BE2C (cell line): ENCODE data around the gene NFIC.
"Not testable (repeated sequence)": the region's sequence is repeated elsewhere in the genome, so short reads cannot be mapped to it uniquely, and the experiment has no call there.

ENCODE experiments used
- DNase-seq: peaks from one replicate; pipeline ENCODE4 v3.0.0-alpha.2; 2020
- H3K27me3 ChIP-seq: fragments of 250-450 bp; sonication (Bioruptor Pico); 2 replicates; pipeline ENCODE4 v1.5.1; 2020; ENCODE audit warnings: mild to moderate bottlenecking
- H3K36me3 ChIP-seq: fragments of 250-450 bp; sonication (Bioruptor Pico); 2 replicates; pipeline ENCODE4 v1.5.1; 2020; ENCODE audit warnings: mild to moderate bottlenecking
- H3K4me1 ChIP-seq: fragments of 250-450 bp; sonication (Bioruptor Pico); 2 replicates; pipeline ENCODE4 v1.5.1; 2020
- H3K4me3 ChIP-seq: 2 replicates; pipeline ENCODE4 v1.5.1; 2011; ENCODE audit warnings: low read depth, low read length
- H3K9me3 ChIP-seq: fragments of 250-450 bp; sonication (Bioruptor Pico); 2 replicates; pipeline ENCODE4 v1.5.1; 2020
- TF ChIP-seq, protein P1 (sequence below): IDR thresholded peaks from 2 replicates; pipeline ENCODE4 v1.5.1; 2012; ENCODE audit warnings: mild to moderate bottlenecking, low read depth, low read length

NFIC gene

DNA sequence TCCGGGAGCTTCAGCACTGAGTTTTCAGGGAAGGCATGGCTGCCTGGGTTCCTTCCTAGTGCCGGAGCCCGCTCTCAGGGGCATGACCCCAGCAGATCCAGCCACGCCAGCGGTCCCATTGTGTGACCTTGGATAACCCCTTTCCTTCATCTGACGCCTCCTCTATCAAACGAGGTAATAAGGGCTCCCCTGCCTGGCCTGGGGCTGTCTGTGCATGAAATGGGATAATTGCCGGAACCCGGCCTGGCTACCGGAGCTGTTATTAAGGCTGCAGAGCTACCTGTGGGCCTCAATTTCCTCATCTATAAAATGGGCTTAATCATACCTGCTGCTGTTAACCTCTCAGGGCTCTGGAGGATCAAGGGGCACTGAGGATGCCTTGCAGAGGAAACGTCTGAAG lies 18.3 kb upstream of the NFIC start:
- H3K4me3 ChIP-seq: no peak overlapping the region
- no peaks in the 10 kb centered on the region for H3K4me1 ChIP-seq
- no peaks in the 10 kb centered on the region for H3K9me3 ChIP-seq
- TF ChIP-seq, protein P1, sequence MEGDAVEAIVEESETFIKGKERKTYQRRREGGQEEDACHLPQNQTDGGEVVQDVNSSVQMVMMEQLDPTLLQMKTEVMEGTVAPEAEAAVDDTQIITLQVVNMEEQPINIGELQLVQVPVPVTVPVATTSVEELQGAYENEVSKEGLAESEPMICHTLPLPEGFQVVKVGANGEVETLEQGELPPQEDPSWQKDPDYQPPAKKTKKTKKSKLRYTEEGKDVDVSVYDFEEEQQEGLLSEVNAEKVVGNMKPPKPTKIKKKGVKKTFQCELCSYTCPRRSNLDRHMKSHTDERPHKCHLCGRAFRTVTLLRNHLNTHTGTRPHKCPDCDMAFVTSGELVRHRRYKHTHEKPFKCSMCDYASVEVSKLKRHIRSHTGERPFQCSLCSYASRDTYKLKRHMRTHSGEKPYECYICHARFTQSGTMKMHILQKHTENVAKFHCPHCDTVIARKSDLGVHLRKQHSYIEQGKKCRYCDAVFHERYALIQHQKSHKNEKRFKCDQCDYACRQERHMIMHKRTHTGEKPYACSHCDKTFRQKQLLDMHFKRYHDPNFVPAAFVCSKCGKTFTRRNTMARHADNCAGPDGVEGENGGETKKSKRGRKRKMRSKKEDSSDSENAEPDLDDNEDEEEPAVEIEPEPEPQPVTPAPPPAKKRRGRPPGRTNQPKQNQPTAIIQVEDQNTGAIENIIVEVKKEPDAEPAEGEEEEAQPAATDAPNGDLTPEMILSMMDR: no peak
- no peaks in the 10 kb centered on the region for H3K27me3 ChIP-seq
- DNase-seq: no peak
- H3K36me3 ChIP-seq: no peaks in the 10 kb centered on the region

DNA sequence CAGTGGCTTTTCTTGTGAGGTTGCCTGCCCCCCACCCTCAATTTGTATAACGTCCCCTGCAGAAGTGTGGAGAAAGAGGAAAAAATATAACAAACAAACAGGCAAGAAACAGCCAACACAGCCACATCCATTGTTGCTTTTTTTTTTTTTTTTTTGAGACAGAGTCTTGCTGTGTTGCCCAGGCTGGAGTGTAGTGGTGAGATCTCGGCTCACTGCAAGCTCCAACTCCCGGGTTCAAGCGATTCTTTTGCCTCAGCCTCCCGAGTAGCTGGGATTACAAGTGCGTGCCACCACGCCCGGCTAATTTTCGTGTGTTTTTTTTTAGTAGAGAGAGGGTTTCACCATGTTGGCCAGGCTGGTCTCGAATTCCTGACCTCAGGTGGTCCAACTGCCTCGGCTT lies 17.9 kb upstream of the NFIC start:
- not testable (repeated sequence) for H3K4me1 ChIP-seq, H3K27me3 ChIP-seq, DNase-seq, H3K9me3 ChIP-seq, H3K4me3 ChIP-seq, H3K36me3 ChIP-seq

DNA sequence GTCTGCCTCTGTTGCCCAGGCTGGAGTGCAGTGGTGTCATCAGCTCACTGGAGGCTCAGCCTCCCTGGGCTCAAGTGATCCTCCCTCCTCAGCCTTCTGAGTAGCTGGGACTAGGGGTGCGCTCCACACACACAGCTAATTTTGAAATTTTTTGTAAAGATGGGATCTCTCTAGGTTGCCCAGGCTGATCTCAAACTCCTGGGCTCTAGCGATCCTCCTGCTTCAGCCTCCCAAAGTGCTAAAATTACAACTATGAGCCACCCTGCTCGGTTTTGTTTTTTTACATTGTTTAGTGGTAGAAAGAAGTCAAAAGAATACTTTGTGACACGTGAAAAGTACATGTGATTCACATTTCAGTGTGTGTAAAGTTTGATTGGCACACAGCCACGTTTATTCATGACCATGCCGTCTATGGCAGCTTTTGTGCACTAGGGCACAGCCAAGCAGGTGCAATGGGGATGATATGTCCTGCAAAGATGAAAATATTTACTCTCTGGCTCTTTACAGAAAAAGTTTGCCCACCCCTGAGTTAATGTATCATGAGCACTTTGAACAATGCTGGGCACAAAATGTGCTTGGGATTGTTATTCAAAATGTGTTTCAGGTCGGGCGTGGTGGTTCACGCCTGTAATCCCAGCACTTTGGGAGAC lies 16.2 kb upstream of the NFIC start:
- no peaks in the 10 kb centered on the region for H3K27me3 ChIP-seq
- no peak overlapping the region for H3K4me3 ChIP-seq
- TF ChIP-seq, protein P1: no peak
- no peaks in the 10 kb centered on the region for H3K9me3 ChIP-seq
- DNase-seq: no peak
- H3K4me1 ChIP-seq: no peaks in the 10 kb centered on the region
- H3K36me3 ChIP-seq: no peaks in the 10 kb centered on the region

DNA sequence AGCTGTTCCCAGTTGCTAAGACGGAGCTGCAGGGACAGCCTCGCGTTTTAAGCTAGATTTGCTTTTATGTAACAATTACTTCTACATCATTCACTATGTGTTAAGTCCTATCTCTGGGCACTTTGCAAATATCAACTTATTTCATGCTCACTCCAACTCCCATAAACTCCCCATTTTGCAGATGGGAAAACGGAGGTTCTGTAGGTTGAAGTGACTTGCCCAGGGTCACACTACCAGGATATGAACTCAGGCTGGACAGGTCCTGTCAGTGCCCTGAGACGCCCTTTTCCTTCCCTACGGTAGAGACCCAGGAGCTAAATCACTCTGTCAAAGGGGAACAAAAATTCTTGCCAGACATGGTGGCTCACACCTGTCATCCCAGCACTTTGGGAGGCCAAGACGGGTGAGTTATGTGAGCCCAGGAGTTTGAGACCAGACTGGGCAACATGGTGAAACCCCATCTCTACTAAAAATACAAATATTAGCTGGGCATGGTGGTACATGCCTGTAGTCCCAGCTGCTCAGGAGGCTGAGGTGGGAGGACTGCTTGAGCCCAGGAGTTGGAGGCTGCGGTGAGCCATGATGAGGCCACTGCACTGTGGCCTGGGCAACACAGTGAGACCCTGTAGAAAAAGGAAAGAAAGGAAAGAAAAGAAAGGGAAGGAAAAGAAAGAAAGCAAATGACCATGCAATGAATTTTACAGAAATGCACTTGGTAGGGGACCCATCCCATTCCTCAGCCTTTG lies 14.5 kb upstream of the NFIC start:
- Histone ChIP-seq H3K9me3 (no peaks in the 10 kb centered on the region), H3K4me3 (no peak overlapping the region), H3K4me1 (no peaks in the 10 kb centered on the region), H3K27me3 (no peaks in the 10 kb centered on the region), H3K36me3 (no peaks in the 10 kb centered on the region)
- no peak for DNase-seq
- TF ChIP-seq, protein P1: no peak

GRCh38 chr19:3353493-3353892 lies 12.9 kb upstream of the NFIC start:
- no peak overlapping the region for H3K4me3 ChIP-seq
- H3K36me3 ChIP-seq: no peaks in the 10 kb centered on the region
- no peaks in the 10 kb centered on the region for H3K27me3 ChIP-seq
- no peaks in the 10 kb centered on the region for H3K9me3 ChIP-seq
- DNase-seq: no peak
- H3K4me1 ChIP-seq: no peaks in the 10 kb centered on the region
- TF ChIP-seq, protein P1: no peak

- H3K9me3 ChIP-seq: no peaks in the 10 kb centered on the region
- no peaks in the 10 kb centered on the region for H3K27me3 ChIP-seq
- no peaks in the 10 kb centered on the region for H3K36me3 ChIP-seq
- H3K4me3 ChIP-seq: no peak overlapping the region
- peaks cover 3% of the 10 kb centered on the region for H3K4me1 ChIP-seq
- no peak for DNase-seq
- TF ChIP-seq, protein P1: no peak
Measured at GRCh38 chr19:3356805-3357204, 9.6 kb upstream of the NFIC start.
